PC-9 (cell line): ENCODE results near the gene SPATC1L. TPM values are rescaled to one million over a fixed set of nuclear protein-coding genes. Genes with fewer than 3 reads are reported as not detected.

ENCODE experiments used
- BruUV-seq: library from RNA; stranded (reverse); fragments of 400-500 nt; replicated peaks from 2 replicates; lab custom pipeline; 2021; lab: Mats Ljungman, UMichigan
- CTCF ChIA-PET: fragments of 300-600 bp; sonication (Branson Sonifier 250); formaldehyde crosslinking; loops from one replicate; lab custom pipeline; 2022; ENCODE audit warnings: antibody characterized with exemption; lab: Charles Lee
- POLR2A ChIA-PET: fragments of 300-600 bp; sonication (Branson Sonifier 250); formaldehyde crosslinking; loops from one replicate; lab custom pipeline; 2022; ENCODE audit warnings: antibody characterized with exemption; ENCODE audit not compliant: unreplicated experiment; lab: Charles Lee
- DNase-seq, 2 experiments: peaks; one replicate each; pipeline versions ENCODE4 v3.0.0 to v3.0.0-alpha.2; 2015 to 2022; ENCODE audit warnings: mixed read lengths in 1 of 2
- H2AFZ ChIP-seq: fragments of 200-600 bp; sonication (generic); 2 replicates; pipeline ENCODE4 v1.8.1; 2017; ENCODE audit warnings: antibody characterized with exemption
- H3F3A ChIP-seq: fragments of 200-600 bp; sonication (generic); 2 replicates; pipeline ENCODE4 v1.8.1; 2017; ENCODE audit warnings: antibody characterized with exemption, mild to moderate bottlenecking, low read depth; ENCODE audit not compliant: insufficient read depth
- H3K27ac ChIP-seq: fragments of 200-600 bp; sonication (generic); 2 replicates; pipeline ENCODE4 v1.6.1; 2016; ENCODE audit warnings: mixed run types
- H3K27me3 ChIP-seq: fragments of 200-600 bp; sonication (generic); 2 replicates; pipeline ENCODE4 v1.6.1; 2016; ENCODE audit warnings: low read depth, mixed run types; ENCODE audit not compliant: insufficient read depth
- H3K36me3 ChIP-seq: fragments of 200-600 bp; sonication (generic); 2 replicates; pipeline ENCODE4 v1.6.1; 2016; ENCODE audit warnings: low read depth, mixed run types
- H3K4me1 ChIP-seq: fragments of 200-600 bp; sonication (generic); replicated peaks from 2 replicates; pipeline ENCODE4 v1.6.1; 2016; ENCODE audit warnings: mixed run types; ENCODE audit not compliant: insufficient read depth
- H3K4me2 ChIP-seq: fragments of 200-600 bp; sonication (generic); 2 replicates; pipeline ENCODE4 v1.6.1; 2017; ENCODE audit warnings: mixed run types
- H3K4me3 ChIP-seq: fragments of 200-600 bp; sonication (generic); 2 replicates; pipeline ENCODE4 v1.6.1; 2016; ENCODE audit warnings: mixed run types
- H3K79me2 ChIP-seq: fragments of 200-600 bp; sonication (generic); 2 replicates; pipeline ENCODE4 v1.6.1; 2017; ENCODE audit warnings: low read depth, mixed run types
- H3K9me2 ChIP-seq: fragments of 200-600 bp; sonication (generic); 2 replicates; pipeline ENCODE4 v1.8.1; 2017; ENCODE audit warnings: mild to moderate bottlenecking; ENCODE audit not compliant: insufficient read depth
- H3K9me3 ChIP-seq: fragments of 200-600 bp; sonication (generic); 2 replicates; pipeline ENCODE4 v1.8.1; 2016; ENCODE audit warnings: low read depth; ENCODE audit not compliant: insufficient read depth
- H4K20me1 ChIP-seq: fragments of 200-600 bp; sonication (generic); 2 replicates; pipeline ENCODE4 v1.8.1; 2017; ENCODE audit not compliant: insufficient read depth
- CTCF ChIP-seq: fragments of 200-600 bp; sonication (generic); conservative IDR thresholded peaks from 2 replicates; pipeline ENCODE4 v1.6.1; 2017; ENCODE audit warnings: mixed run types, antibody characterized with exemption, mild to moderate bottlenecking, moderate library complexity
- EZH2 ChIP-seq: fragments of 200-600 bp; sonication (generic); IDR thresholded peaks from 2 replicates; pipeline ENCODE4 v1.8.0; 2017; ENCODE audit warnings: antibody characterized with exemption, low read depth
- intact Hi-C: fragments of 100-400 bp; cut with micrococcal nuclease; formaldehyde crosslinking; loops from one replicate; pipeline ENCODE4 v1.10.0; 2022; ENCODE audit not compliant: unreplicated experiment
- total RNA-seq: library from RNA; stranded (reverse); gene quantifications from 2 replicates; pipeline ENCODE4 v1.2.3, GENCODE V29; 2021

The SPATC1L gene
- total RNA-seq, 1 experiment from 2014 or later = 32.7 TPM

- CTCF ChIA-PET = no interaction called here
- intact Hi-C loops = no loop called here
- BruUV-seq = no TSS peak
- H3K4me1 ChIP-seq = no peaks in the 10 kb centered on the region
- no peaks in the 10 kb centered on the region for H3K9me2 ChIP-seq
- no peaks in the 10 kb centered on the region for H4K20me1 ChIP-seq
- H3F3A ChIP-seq = no peaks in the 10 kb centered on the region
- no peaks in the 10 kb centered on the region for H3K27me3 ChIP-seq
- no peak overlapping the region for H3K4me3 ChIP-seq
- H3K27ac ChIP-seq = no peak overlapping the region
- H2AFZ ChIP-seq = no peak overlapping the region
- POLR2A ChIA-PET = no interaction called here
- no peaks in the 10 kb centered on the region for H3K79me2 ChIP-seq
- DNase-seq = no peak
- no peak overlapping the region for H3K4me2 ChIP-seq
- no peaks in the 10 kb centered on the region for H3K36me3 ChIP-seq
- TF ChIP-seq CTCF (no peak), EZH2 (no peak)
- H3K9me3 ChIP-seq = no peaks in the 10 kb centered on the region
Observed at GRCh38 chr21:46131588-46131837, 52.7 kb downstream of the SPATC1L start.

- H3K27me3 ChIP-seq = no peaks in the 10 kb centered on the region
- BruUV-seq = no TSS peak
- no peaks in the 10 kb centered on the region for H4K20me1 ChIP-seq
- no peaks in the 10 kb centered on the region for H3F3A ChIP-seq
- intact Hi-C loops = no loop called here
- no peaks in the 10 kb centered on the region for H3K9me2 ChIP-seq
- no peaks in the 10 kb centered on the region for H3K36me3 ChIP-seq
- H3K9me3 ChIP-seq = no peaks in the 10 kb centered on the region
- no peak overlapping the region for H2AFZ ChIP-seq
- no peaks in the 10 kb centered on the region for H3K79me2 ChIP-seq
- H3K4me2 ChIP-seq = no peak overlapping the region
- CTCF ChIA-PET = no interaction called here
- no peak overlapping the region for H3K4me3 ChIP-seq
- no peaks in the 10 kb centered on the region for H3K4me1 ChIP-seq
- TF ChIP-seq EZH2 (no peak), CTCF (no peak)
- no peak overlapping the region for H3K27ac ChIP-seq
- no peak for DNase-seq
- POLR2A ChIA-PET = no interaction called here
Observed at GRCh38 chr21:46130831-46131587, 53.2 kb downstream of the SPATC1L start.

- no peaks in the 10 kb centered on the region for H3K79me2 ChIP-seq
- no peaks in the 10 kb centered on the region for H3K27me3 ChIP-seq
- no TSS peak for BruUV-seq
- POLR2A ChIA-PET = no interaction called here
- H3K4me1 ChIP-seq = no peaks in the 10 kb centered on the region
- no peak overlapping the region for H2AFZ ChIP-seq
- no peak overlapping the region for H3K27ac ChIP-seq
- no peak for DNase-seq
- no peak for TF ChIP-seq CTCF
- TF ChIP-seq EZH2 = no peak
- H3K4me3 ChIP-seq = no peak overlapping the region
- intact Hi-C loops = no loop called here
- no peaks in the 10 kb centered on the region for H3K9me2 ChIP-seq
- no peaks in the 10 kb centered on the region for H3F3A ChIP-seq
- no peaks in the 10 kb centered on the region for H3K9me3 ChIP-seq
- no peaks in the 10 kb centered on the region for H4K20me1 ChIP-seq
- no peak overlapping the region for H3K4me2 ChIP-seq
- CTCF ChIA-PET = no interaction called here
- H3K36me3 ChIP-seq = no peaks in the 10 kb centered on the region
Observed at GRCh38 chr21:46129846-46130651, 54.2 kb downstream of the SPATC1L start.
